Uterus (tissue), 4 donors: ENCODE measurements around the gene MMP8. TPM values are rescaled to one million over a fixed set of nuclear protein-coding genes. Genes with fewer than 3 reads are reported as not detected.

Experiments used
- DNase-seq, 2 donors: peaks; one replicate each; pipeline ENCODE4 v3.0.0-alpha.2; 2019 to 2020
- H3K27ac ChIP-seq, 2 donors: fragments of 200-600 bp; sonication (generic); 1 replicate in 1 of 2; 2 replicates in 1 of 2; pipeline ENCODE4 v1.5.1; 2016 to 2018
- H3K27me3 ChIP-seq, 2 donors: fragments of 200-600 bp; sonication (generic); one replicate each; pipeline ENCODE4 v1.5.1; 2018 to 2019; ENCODE audit warnings: control low read depth in 1 of 2
- H3K36me3 ChIP-seq, 2 donors: fragments of 200-600 bp; sonication (generic); one replicate each; pipeline ENCODE4 v1.5.1; 2019; ENCODE audit warnings: control low read depth in 1 of 2
- H3K4me1 ChIP-seq, 2 donors: fragments of 200-600 bp; sonication (generic); one replicate each; pipeline ENCODE4 v1.5.1; 2018 to 2019; ENCODE audit warnings: control low read depth in 1 of 2
- H3K4me3 ChIP-seq, 2 donors: fragments of 200-600 bp; sonication (generic); 1 replicate in 1 of 2; 2 replicates in 1 of 2; pipeline ENCODE4 v1.5.1; 2018 to 2019; ENCODE audit warnings: mild to moderate bottlenecking in 1 of 2
- H3K9me3 ChIP-seq, 2 donors: fragments of 200-600 bp; sonication (generic); one replicate each; pipeline ENCODE4 v1.5.1; 2019; ENCODE audit warnings: control low read depth in 1 of 2
- POLR2A ChIP-seq, 2 donors: fragments of 450-650 bp; IDR thresholded peaks; one replicate each; pipeline ENCODE4 v1.6.1; 2016; ENCODE audit warnings: antibody characterized with exemption in 2 of 2, mild to moderate bottlenecking in 1 of 2, moderate library complexity in 1 of 2
- intact Hi-C: fragments of 100-400 bp; cut with DNase I; formaldehyde crosslinking; loops from one replicate; pipeline ENCODE4 v1.15.1; 2023; ENCODE audit warnings: low total_unique reads
- total RNA-seq, 4 donors: library from RNA; depleted of rRNA in 3 of 4; stranded (reverse); fragments of >200 nt in 3 of 4; gene quantifications; one replicate each; pipeline versions ENCODE4 v1.1.0 to v1.2.4, GENCODE V29; 2014 to 2023
- TF ChIP-seq, protein P1 (sequence below), 4 experiments: fragments of 200-600 bp in 2 of 4; fragments of 450-650 bp in 2 of 4; sonication (generic) in 2 of 4; IDR thresholded peaks; one replicate each; pipeline ENCODE4 v1.5.1; 2016 to 2019; ENCODE audit warnings: antibody characterized with exemption in 4 of 4, mild to moderate bottlenecking in 2 of 4, moderate library complexity in 1 of 4
- donor health status: DM: yes; HTN: yes; CAD: no.

MMP8 gene
- total RNA-seq, 4 donors from 2014 or later = 0.76 to 1.5 TPM; not detected in 2

DNA sequence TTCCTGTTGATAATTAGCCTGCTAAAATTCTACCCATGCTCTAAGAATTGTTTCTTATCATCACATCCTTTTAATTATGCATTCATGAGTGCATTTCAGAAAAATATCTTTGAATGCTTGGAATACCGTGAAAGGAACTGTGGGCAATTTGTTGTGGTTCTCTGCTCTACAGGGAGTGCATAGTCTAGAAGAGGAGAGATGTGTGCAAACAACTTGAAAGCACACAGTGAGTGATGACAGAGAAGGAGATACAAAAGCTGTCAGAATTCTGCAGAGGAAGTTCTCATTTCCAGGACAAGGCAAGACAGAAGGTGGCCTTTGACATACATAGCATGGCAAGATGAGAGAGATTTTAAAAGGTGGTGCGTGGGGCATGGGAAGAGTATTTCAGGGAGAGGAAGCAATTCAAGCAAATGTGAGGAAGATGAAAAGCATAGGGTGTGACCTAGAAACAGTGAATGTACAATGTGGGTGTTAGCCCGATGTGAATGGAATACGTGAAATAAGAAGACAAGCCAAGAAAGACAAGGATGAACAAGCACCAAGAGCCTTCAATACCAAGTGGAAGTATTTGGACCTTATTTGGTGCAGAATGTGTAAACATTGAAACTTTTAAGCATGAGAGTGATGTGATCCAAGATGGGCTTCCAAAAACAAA is 5.0 kb downstream of the MMP8 start:
- DNase-seq = no peak
- no peak for TF ChIP-seq POLR2A (IDR thresholded peaks at IDR 0.05)
- TF ChIP-seq, protein P1, sequence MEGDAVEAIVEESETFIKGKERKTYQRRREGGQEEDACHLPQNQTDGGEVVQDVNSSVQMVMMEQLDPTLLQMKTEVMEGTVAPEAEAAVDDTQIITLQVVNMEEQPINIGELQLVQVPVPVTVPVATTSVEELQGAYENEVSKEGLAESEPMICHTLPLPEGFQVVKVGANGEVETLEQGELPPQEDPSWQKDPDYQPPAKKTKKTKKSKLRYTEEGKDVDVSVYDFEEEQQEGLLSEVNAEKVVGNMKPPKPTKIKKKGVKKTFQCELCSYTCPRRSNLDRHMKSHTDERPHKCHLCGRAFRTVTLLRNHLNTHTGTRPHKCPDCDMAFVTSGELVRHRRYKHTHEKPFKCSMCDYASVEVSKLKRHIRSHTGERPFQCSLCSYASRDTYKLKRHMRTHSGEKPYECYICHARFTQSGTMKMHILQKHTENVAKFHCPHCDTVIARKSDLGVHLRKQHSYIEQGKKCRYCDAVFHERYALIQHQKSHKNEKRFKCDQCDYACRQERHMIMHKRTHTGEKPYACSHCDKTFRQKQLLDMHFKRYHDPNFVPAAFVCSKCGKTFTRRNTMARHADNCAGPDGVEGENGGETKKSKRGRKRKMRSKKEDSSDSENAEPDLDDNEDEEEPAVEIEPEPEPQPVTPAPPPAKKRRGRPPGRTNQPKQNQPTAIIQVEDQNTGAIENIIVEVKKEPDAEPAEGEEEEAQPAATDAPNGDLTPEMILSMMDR (IDR thresholded peaks at IDR 0.05) = no peak
- Histone ChIP-seq H3K4me3 (no peak overlapping the region), H3K36me3 (no peaks in the 10 kb centered on the region), H3K4me1 (no peaks in the 10 kb centered on the region), H3K27ac (no peak overlapping the region), H3K9me3 (no peaks in the 10 kb centered on the region), H3K27me3 (no peaks in the 10 kb centered on the region)
- intact Hi-C loops = no loop called here

DNA sequence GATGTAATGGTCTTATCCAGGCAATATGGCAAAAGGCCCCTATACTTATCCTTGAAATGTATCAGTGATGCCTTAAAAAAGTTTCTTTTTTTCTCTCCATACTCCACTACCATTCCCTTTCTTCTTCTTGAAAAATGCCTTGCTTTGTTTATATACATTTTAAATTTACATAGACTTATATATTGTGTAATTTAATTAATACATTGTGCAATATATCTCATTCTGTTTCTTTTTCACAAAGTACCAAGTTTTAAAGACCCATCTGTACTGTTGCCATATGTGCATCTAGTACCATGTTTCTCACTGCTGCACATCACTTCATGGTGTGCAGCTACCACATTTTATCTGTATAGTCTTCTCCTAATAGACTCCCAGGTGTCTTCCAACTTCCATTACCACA is 7.5 kb downstream of the MMP8 start:
- TF ChIP-seq, protein P1 (IDR thresholded peaks at IDR 0.05) = no peak
- no peak for TF ChIP-seq POLR2A (IDR thresholded peaks at IDR 0.05)
- H3K9me3 ChIP-seq = no peaks in the 10 kb centered on the region
- H3K27ac ChIP-seq = no peak overlapping the region
- no peaks in the 10 kb centered on the region for H3K4me1 ChIP-seq
- H3K27me3 ChIP-seq = no peaks in the 10 kb centered on the region
- no peaks in the 10 kb centered on the region for H3K36me3 ChIP-seq
- DNase-seq = no peak
- intact Hi-C loops = no loop called here
- H3K4me3 ChIP-seq = no peak overlapping the region

DNA sequence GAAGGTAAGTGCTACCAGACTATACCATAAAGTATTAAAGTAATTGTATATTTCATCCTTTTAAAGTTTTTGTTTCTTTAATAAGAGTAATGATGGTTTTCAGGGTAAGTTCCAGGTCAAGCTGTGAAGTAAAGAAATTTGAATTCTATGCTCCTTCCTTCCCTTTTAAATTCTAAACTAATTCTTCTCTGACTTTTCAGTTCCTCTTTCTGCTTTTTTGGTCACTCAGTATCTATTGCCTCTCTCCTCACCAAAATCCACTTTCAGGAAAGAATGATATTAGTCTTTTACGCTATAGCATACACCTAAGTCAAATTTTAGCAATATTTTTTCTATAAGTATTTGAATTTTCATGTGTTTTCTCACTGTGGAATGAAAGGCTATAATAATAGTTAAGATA is 8.2 kb downstream of the MMP8 start:
- no peaks in the 10 kb centered on the region for H3K36me3 ChIP-seq
- TF ChIP-seq POLR2A (IDR thresholded peaks at IDR 0.05) = no peak
- TF ChIP-seq, protein P1 (IDR thresholded peaks at IDR 0.05) = no peak
- no peak for DNase-seq
- intact Hi-C loops = no loop called here
- H3K27ac ChIP-seq = no peak overlapping the region
- H3K4me1 ChIP-seq = no peaks in the 10 kb centered on the region
- H3K4me3 ChIP-seq = no peak overlapping the region
- H3K27me3 ChIP-seq = no peaks in the 10 kb centered on the region
- no peaks in the 10 kb centered on the region for H3K9me3 ChIP-seq

DNA sequence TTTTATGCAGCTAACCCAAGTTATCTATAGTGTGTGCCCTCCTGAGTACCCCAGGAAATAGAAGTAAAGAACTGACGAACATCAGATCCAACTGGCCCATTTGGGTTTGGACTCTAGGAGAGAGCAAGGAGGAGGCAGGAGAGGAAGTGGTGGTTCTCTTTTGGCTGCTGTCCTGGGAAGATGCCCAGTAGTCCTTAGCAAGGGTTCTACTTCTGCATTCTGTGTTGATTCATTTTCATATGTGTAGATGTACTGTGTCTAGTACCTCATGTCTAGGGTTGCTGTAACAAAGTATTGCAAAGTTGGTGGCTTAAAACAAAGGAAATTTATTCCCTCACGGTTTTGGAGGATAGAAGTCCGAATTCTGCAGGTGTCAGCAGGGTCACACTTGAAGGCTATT is 12.6 kb downstream of the MMP8 start:
- no peak overlapping the region for H3K4me3 ChIP-seq
- H3K4me1 ChIP-seq = no peaks in the 10 kb centered on the region
- no peak for DNase-seq
- TF ChIP-seq, protein P1 (IDR thresholded peaks at IDR 0.05) = no peak
- TF ChIP-seq POLR2A (IDR thresholded peaks at IDR 0.05) = no peak
- no peaks in the 10 kb centered on the region for H3K27me3 ChIP-seq
- H3K9me3 ChIP-seq = no peaks in the 10 kb centered on the region
- intact Hi-C loops = no loop called here
- no peak overlapping the region for H3K27ac ChIP-seq
- no peaks in the 10 kb centered on the region for H3K36me3 ChIP-seq

DNA sequence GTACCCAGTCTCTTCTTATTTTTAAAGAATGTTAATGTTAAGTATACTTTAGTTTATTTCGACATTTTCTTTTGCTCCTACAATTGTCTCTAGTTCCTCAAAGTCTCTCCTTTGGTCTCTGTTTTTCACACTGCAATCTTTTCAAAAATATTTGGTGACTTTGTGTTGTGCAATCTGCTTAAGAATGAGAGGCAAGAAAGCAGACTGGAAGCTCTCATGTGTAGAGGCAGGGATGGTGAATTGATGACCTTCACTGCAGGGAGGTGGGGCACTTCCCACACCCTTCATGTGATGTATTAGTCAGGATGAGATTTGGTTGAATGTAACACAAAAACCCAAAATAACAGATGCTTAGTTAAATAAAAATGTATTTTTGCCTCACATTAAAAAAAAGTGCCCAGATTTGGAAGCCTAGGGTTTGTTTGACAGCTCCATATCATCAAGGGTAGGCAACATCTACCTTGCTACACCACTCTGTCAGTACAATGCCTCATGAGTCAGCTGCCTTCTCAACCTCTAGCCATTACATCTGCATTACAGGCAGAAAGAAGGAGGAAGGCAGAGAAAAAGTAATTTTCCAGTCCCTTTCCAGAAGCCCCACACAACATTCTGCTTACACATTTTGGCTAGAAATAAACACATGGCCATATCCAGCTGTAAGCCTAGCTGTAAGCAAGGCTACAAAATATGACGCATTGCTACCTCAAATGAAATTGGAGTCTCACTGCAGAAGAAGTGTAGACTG is 15.4 kb downstream of the MMP8 start:
- no peak for DNase-seq
- H3K4me1 ChIP-seq = no peaks in the 10 kb centered on the region
- no peaks in the 10 kb centered on the region for H3K9me3 ChIP-seq
- intact Hi-C loops = no loop called here
- H3K27me3 ChIP-seq = no peaks in the 10 kb centered on the region
- no peak for TF ChIP-seq POLR2A (IDR thresholded peaks at IDR 0.05)
- TF ChIP-seq, protein P1 (IDR thresholded peaks at IDR 0.05) = no peak
- no peak overlapping the region for H3K4me3 ChIP-seq
- H3K27ac ChIP-seq = no peak overlapping the region
- no peaks in the 10 kb centered on the region for H3K36me3 ChIP-seq
